Measurements from ENCODE around the gene SF3B6.

DNA sequence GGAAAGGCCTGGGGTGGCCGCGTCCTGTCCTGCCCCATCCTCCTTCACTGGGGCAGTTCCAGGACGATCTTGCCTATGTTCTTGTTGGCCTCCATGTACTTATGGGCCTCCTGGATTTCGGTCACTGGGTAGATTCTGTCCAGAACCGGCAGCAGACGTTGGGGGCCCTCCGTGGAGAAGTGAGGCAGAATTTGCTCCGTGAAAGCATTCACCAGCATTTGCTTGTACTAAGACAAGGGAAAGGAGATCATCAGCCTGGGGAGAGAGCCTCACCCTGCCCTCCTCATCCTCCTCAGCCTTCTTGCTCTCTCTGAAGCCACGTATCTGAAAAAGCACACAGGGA lies 1.4 kb upstream of the SF3B6 start:
- TF ChIP-seq TAF1 (IDR thresholded peaks at IDR 0.05; ENCODE audit: low read depth, low read length) (no peak), POLR2A (IDR thresholded peaks at IDR 0.05; ENCODE audit: low read depth, low read length) (no peak), POLR2AphosphoS5 (IDR thresholded peaks at IDR 0.05; ENCODE audit: low read depth, low read length) (no peak)

Data from GM12891 (cell line).